ENCODE data around the gene CR2.

Gene CR2

DNA sequence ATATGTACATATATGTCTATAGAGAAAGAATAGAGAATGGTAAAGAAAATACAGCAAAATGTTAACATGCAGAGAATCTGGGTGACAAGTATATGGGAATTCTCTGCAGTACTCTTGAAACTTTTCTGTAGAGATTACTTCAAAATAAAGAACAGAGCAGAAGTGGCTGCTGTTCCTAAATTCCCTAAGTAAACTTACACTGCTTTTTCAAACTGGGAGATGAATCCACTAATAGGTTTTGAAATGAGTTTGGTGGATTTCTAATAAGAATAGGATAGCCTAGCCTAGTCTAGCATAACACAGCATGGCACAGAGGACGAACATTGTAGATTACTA is 450 bp upstream of the CR2 start:
- no peak for DNase-seq (ENCODE audit: low read depth, low spot score)
- Histone ChIP-seq H3K4me3 (ENCODE audit: insufficient read length, low read depth) (no peak overlapping the region), H3K4me1 (ENCODE audit: insufficient read depth, insufficient read length) (no peaks in the 10 kb centered on the region), H3K9me3 (ENCODE audit: insufficient read depth, low read length) (no peaks in the 10 kb centered on the region), H3K9ac (ENCODE audit: insufficient read length, low read depth) (no peak overlapping the region), H3K27me3 (ENCODE audit: insufficient read depth, insufficient read length) (peaks cover 54% of the 10 kb centered on the region), H3K36me3 (ENCODE audit: insufficient read depth, insufficient read length, low read length) (no peaks in the 10 kb centered on the region)
- no peak for TF ChIP-seq ZNF274 (IDR thresholded peaks at IDR 0.05; ENCODE audit: low read depth, low read length)
- no peak for TF ChIP-seq SUZ12 (IDR thresholded peaks at IDR 0.05; ENCODE audit: extremely low read depth, insufficient read depth, insufficient read length)
- TF ChIP-seq YY1 (IDR thresholded peaks at IDR 0.05; ENCODE audit: insufficient read depth, insufficient read length) = no peak

DNA sequence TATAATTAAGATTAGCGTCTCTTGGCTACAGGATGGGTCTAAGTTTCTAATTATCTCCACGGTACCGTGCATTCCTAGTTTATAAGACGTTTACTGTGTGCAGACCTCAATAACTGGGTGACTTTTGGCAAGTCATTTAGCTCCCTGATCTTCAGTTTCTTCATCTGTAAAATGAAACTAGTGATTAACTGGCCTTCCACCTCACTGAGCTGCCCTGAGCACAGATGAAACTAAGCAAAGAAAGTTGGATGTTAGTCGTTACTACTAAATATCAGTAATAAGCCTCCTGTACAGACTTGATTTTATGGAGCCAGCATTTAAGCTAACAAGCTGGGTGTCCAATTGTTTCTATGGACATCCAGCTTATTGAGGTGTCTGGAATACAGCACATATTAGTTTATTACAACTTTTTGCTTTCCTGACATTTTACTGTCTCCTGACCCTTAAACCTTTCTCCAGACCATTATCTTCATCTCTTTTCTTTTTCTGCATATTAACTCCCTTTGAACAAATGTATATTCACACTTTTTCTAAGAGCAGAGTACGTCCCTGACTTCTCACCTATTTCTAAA is 1.1 kb downstream of the CR2 start:
- no peak overlapping the region for H3K4me3 ChIP-seq (ENCODE audit: insufficient read length, low read depth)
- H3K9ac ChIP-seq (ENCODE audit: insufficient read length, low read depth) = no peak overlapping the region
- no peaks in the 10 kb centered on the region for H3K4me1 ChIP-seq (ENCODE audit: insufficient read depth, insufficient read length)
- no peak for TF ChIP-seq YY1 (IDR thresholded peaks at IDR 0.05; ENCODE audit: insufficient read depth, insufficient read length)
- no peak for TF ChIP-seq SUZ12 (IDR thresholded peaks at IDR 0.05; ENCODE audit: extremely low read depth, insufficient read depth, insufficient read length)
- TF ChIP-seq ZNF274 (IDR thresholded peaks at IDR 0.05; ENCODE audit: low read depth, low read length) = no peak
- no peak for DNase-seq (ENCODE audit: low read depth, low spot score)
- H3K27me3 ChIP-seq (ENCODE audit: insufficient read depth, insufficient read length) = peaks cover 54% of the 10 kb centered on the region
- H3K36me3 ChIP-seq (ENCODE audit: insufficient read depth, insufficient read length, low read length) = no peaks in the 10 kb centered on the region
- no peaks in the 10 kb centered on the region for H3K9me3 ChIP-seq (ENCODE audit: insufficient read depth, low read length)

DNA sequence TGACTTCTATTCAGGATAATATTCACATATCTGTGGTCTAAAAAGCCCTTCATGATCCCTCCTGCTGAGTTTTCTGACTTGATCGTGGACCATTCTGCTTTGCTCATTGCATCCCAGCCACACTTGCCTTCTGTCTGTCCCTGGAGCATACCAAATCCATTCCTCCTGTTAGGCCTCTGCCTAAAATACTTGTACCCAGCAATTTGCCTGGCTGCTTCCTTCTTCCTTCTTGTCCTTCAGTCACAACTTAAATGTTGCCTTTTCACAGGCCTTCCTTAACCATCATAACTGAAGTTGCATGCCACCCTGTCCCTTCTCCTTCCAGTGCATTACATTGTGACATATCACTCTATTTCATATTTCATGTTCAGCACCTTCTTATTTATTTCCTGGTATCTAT is 4.3 kb downstream of the CR2 start:
- H3K4me3 ChIP-seq (ENCODE audit: insufficient read length, low read depth) = no peak overlapping the region
- H3K9ac ChIP-seq (ENCODE audit: insufficient read length, low read depth) = no peak overlapping the region
- H3K36me3 ChIP-seq (ENCODE audit: insufficient read depth, insufficient read length, low read length) = no peaks in the 10 kb centered on the region
- H3K27me3 ChIP-seq (ENCODE audit: insufficient read depth, insufficient read length) = peaks cover 40% of the 10 kb centered on the region
- H3K9me3 ChIP-seq (ENCODE audit: insufficient read depth, low read length) = no peaks in the 10 kb centered on the region
- no peaks in the 10 kb centered on the region for H3K4me1 ChIP-seq (ENCODE audit: insufficient read depth, insufficient read length)
- DNase-seq (ENCODE audit: low read depth, low spot score) = no peak
- no peak for TF ChIP-seq ZNF274 (IDR thresholded peaks at IDR 0.05; ENCODE audit: low read depth, low read length)
- no peak for TF ChIP-seq SUZ12 (IDR thresholded peaks at IDR 0.05; ENCODE audit: extremely low read depth, insufficient read depth, insufficient read length)
- TF ChIP-seq YY1 (IDR thresholded peaks at IDR 0.05; ENCODE audit: insufficient read depth, insufficient read length) = no peak

DNA sequence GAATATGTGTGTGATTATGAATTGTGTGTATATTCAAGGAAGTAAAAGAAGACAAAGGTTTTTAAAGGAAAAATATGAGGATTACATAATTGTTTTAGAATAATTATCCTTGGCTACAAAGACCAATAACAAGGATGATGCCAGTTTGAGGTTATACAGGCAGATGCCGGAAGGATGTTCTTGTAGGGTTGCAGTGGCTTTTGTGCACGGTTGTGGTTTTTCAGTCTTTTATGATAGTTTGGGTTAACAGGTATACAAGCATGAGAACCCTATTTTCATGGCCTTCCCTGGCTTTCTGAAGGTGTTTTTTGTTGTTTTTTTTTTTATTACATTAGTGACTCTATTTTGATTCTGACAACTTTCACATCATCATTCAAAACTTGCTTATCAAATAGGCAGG is 4.9 kb downstream of the CR2 start:
- no peak for DNase-seq (ENCODE audit: low read depth, low spot score)
- Histone ChIP-seq H3K27me3 (ENCODE audit: insufficient read depth, insufficient read length) (peaks cover 34% of the 10 kb centered on the region), H3K36me3 (ENCODE audit: insufficient read depth, insufficient read length, low read length) (no peaks in the 10 kb centered on the region), H3K9ac (ENCODE audit: insufficient read length, low read depth) (no peak overlapping the region), H3K4me1 (ENCODE audit: insufficient read depth, insufficient read length) (no peaks in the 10 kb centered on the region), H3K4me3 (ENCODE audit: insufficient read length, low read depth) (no peak overlapping the region), H3K9me3 (ENCODE audit: insufficient read depth, low read length) (no peaks in the 10 kb centered on the region)
- TF ChIP-seq SUZ12 (IDR thresholded peaks at IDR 0.05; ENCODE audit: extremely low read depth, insufficient read depth, insufficient read length) = no peak
- TF ChIP-seq ZNF274 (IDR thresholded peaks at IDR 0.05; ENCODE audit: low read depth, low read length) = no peak
- no peak for TF ChIP-seq YY1 (IDR thresholded peaks at IDR 0.05; ENCODE audit: insufficient read depth, insufficient read length)

DNA sequence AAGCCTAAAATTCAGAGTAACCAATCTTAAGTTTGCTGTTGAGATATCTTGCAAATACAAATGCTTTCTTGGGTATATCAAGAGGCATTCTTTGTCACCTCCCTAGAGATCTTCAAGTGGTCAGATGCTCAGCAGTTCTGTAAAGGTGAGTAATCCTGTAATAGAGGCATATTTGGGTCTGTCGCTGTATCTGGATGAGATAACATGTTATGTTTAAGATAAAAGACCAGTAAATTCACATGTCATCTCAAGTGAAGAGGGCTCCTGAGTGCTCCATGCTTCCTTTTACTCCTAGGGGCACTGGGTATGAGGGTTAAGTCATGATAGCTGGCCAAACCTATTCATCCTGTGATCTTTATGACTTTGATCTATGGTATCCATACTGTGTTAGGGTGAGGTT is 7.5 kb downstream of the CR2 start:
- Histone ChIP-seq H3K9ac (ENCODE audit: insufficient read length, low read depth) (no peak overlapping the region), H3K27me3 (ENCODE audit: insufficient read depth, insufficient read length) (peaks cover 8% of the 10 kb centered on the region), H3K4me3 (ENCODE audit: insufficient read length, low read depth) (no peak overlapping the region), H3K9me3 (ENCODE audit: insufficient read depth, low read length) (no peaks in the 10 kb centered on the region), H3K36me3 (ENCODE audit: insufficient read depth, insufficient read length, low read length) (no peaks in the 10 kb centered on the region), H3K4me1 (ENCODE audit: insufficient read depth, insufficient read length) (no peaks in the 10 kb centered on the region)
- TF ChIP-seq YY1 (IDR thresholded peaks at IDR 0.05; ENCODE audit: insufficient read depth, insufficient read length) = no peak
- TF ChIP-seq SUZ12 (IDR thresholded peaks at IDR 0.05; ENCODE audit: extremely low read depth, insufficient read depth, insufficient read length) = no peak
- TF ChIP-seq ZNF274 (IDR thresholded peaks at IDR 0.05; ENCODE audit: low read depth, low read length) = no peak
- no peak for DNase-seq (ENCODE audit: low read depth, low spot score)

- Histone ChIP-seq H3K27me3 (ENCODE audit: insufficient read depth, insufficient read length) (no peaks in the 10 kb centered on the region), H3K4me1 (ENCODE audit: insufficient read depth, insufficient read length) (no peaks in the 10 kb centered on the region), H3K4me3 (ENCODE audit: insufficient read length, low read depth) (no peak overlapping the region), H3K9me3 (ENCODE audit: insufficient read depth, low read length) (no peaks in the 10 kb centered on the region), H3K36me3 (ENCODE audit: insufficient read depth, insufficient read length, low read length) (no peaks in the 10 kb centered on the region), H3K9ac (ENCODE audit: insufficient read length, low read depth) (no peak overlapping the region)
- DNase-seq (ENCODE audit: low read depth, low spot score) = no peak
- no peak for TF ChIP-seq YY1 (IDR thresholded peaks at IDR 0.05; ENCODE audit: insufficient read depth, insufficient read length)
Measured at GRCh38 chr1:207462535-207462934, 8.4 kb downstream of the CR2 start.

GRCh38 chr1:207463021-207463420 is 8.9 kb downstream of the CR2 start:
- no peak for DNase-seq (ENCODE audit: low read depth, low spot score)

GRCh38 chr1:207463571-207463970 is 9.4 kb downstream of the CR2 start:
- Histone ChIP-seq H3K9ac (ENCODE audit: insufficient read length, low read depth) (no peak overlapping the region), H3K36me3 (ENCODE audit: insufficient read depth, insufficient read length, low read length) (no peaks in the 10 kb centered on the region), H3K27me3 (ENCODE audit: insufficient read depth, insufficient read length) (no peaks in the 10 kb centered on the region), H3K9me3 (ENCODE audit: insufficient read depth, low read length) (no peaks in the 10 kb centered on the region), H3K4me3 (ENCODE audit: insufficient read length, low read depth) (no peak overlapping the region), H3K4me1 (ENCODE audit: insufficient read depth, insufficient read length) (no peaks in the 10 kb centered on the region)
- TF ChIP-seq YY1 (IDR thresholded peaks at IDR 0.05; ENCODE audit: insufficient read depth, insufficient read length) = no peak
- no peak for TF ChIP-seq SUZ12 (IDR thresholded peaks at IDR 0.05; ENCODE audit: extremely low read depth, insufficient read depth, insufficient read length)
- no peak for TF ChIP-seq ZNF274 (IDR thresholded peaks at IDR 0.05; ENCODE audit: low read depth, low read length)
- no peak for DNase-seq (ENCODE audit: low read depth, low spot score)

More at GRCh38 chr1:207463021-207463420, 8.9 kb downstream of the CR2 start:
- Histone ChIP-seq H3K4me3 (ENCODE audit: insufficient read length, low read depth) (no peak overlapping the region), H3K36me3 (ENCODE audit: insufficient read depth, insufficient read length, low read length) (no peaks in the 10 kb centered on the region), H3K9ac (ENCODE audit: insufficient read length, low read depth) (no peak overlapping the region), H3K9me3 (ENCODE audit: insufficient read depth, low read length) (no peaks in the 10 kb centered on the region), H3K4me1 (ENCODE audit: insufficient read depth, insufficient read length) (no peaks in the 10 kb centered on the region), H3K27me3 (ENCODE audit: insufficient read depth, insufficient read length) (no peaks in the 10 kb centered on the region)
- no peak for TF ChIP-seq YY1 (IDR thresholded peaks at IDR 0.05; ENCODE audit: insufficient read depth, insufficient read length)
- TF ChIP-seq ZNF274 (IDR thresholded peaks at IDR 0.05; ENCODE audit: low read depth, low read length) = no peak
- no peak for TF ChIP-seq SUZ12 (IDR thresholded peaks at IDR 0.05; ENCODE audit: extremely low read depth, insufficient read depth, insufficient read length)
